OCI-LY7 (cell line): ENCODE data around the gene ZNF652. TPM values are rescaled to one million over a fixed set of nuclear protein-coding genes. Genes with fewer than 3 reads are reported as not detected.

ENCODE experiments used
- BruUV-seq: library from RNA; stranded (reverse); fragments of 400-500 nt; replicated peaks from 2 replicates; lab custom pipeline; 2021; lab: Mats Ljungman, UMichigan
- CTCF ChIA-PET: fragments of 300-600 bp; sonication (Branson Sonifier 250); formaldehyde crosslinking; loops from one replicate; lab custom pipeline; 2022; ENCODE audit warnings: antibody characterized with exemption; ENCODE audit not compliant: unreplicated experiment; lab: Charles Lee
- POLR2A ChIA-PET: fragments of 300-600 bp; sonication (Branson Sonifier 250); formaldehyde crosslinking; loops from one replicate; lab custom pipeline; 2022; ENCODE audit warnings: antibody characterized with exemption; lab: Charles Lee
- DNase-seq: peaks from one replicate; pipeline ENCODE4 v3.0.0-alpha.2; 2015; ENCODE audit warnings: low spot score
- H2AFZ ChIP-seq: fragments of 200-600 bp; sonication (generic), shearing (Covaris generic); 2 replicates; pipeline ENCODE4 v1.6.1; 2014; ENCODE audit warnings: mild to moderate bottlenecking, antibody characterized with exemption, low read length, moderate library complexity
- H3K27ac ChIP-seq: fragments of 200-600 bp; sonication (generic); 2 replicates; pipeline ENCODE4 v1.5.1; 2014; ENCODE audit warnings: mixed run types, low read depth, mild to moderate bottlenecking, moderate library complexity, low read length, inconsistent platforms; ENCODE audit not compliant: poor library complexity, severe bottlenecking
- H3K36me3 ChIP-seq: fragments of 200-600 bp; sonication (generic); 2 replicates; pipeline ENCODE4 v1.6.1; 2014; ENCODE audit warnings: mild to moderate bottlenecking, antibody characterized with exemption, low read length, moderate library complexity, mixed read lengths; ENCODE audit not compliant: insufficient read depth
- H3K4me1 ChIP-seq: fragments of 200-600 bp; sonication (generic); 2 replicates; pipeline ENCODE4 v1.5.1; 2014; ENCODE audit warnings: mild to moderate bottlenecking, low read length; ENCODE audit not compliant: insufficient read depth, poor library complexity, severe bottlenecking
- H3K4me2 ChIP-seq: fragments of 200-600 bp; sonication (generic); 2 replicates; pipeline ENCODE4 v1.6.1; 2014; ENCODE audit warnings: mild to moderate bottlenecking, low read length
- H3K4me3 ChIP-seq: fragments of 200-600 bp; sonication (generic); 2 replicates; pipeline ENCODE4 v1.5.1; 2014; ENCODE audit warnings: mild to moderate bottlenecking, low read depth, low read length; ENCODE audit not compliant: poor library complexity, severe bottlenecking
- H3K79me2 ChIP-seq: fragments of 200-600 bp; sonication (generic); 2 replicates; pipeline ENCODE4 v1.6.1; 2016; ENCODE audit warnings: low read depth, mild to moderate bottlenecking, low read length, moderate library complexity, mixed read lengths; ENCODE audit not compliant: insufficient read depth
- H3K9me2 ChIP-seq: fragments of 200-600 bp; sonication (generic); 2 replicates; pipeline ENCODE4 v1.6.1; 2016; ENCODE audit warnings: mild to moderate bottlenecking, low read length, mixed read lengths; ENCODE audit not compliant: insufficient read depth
- H3K9me3 ChIP-seq: fragments of 200-600 bp; sonication (generic); 2 replicates; pipeline ENCODE4 v1.6.1; 2014; ENCODE audit warnings: mild to moderate bottlenecking, mixed run types, low read length, mixed read lengths
- H4K20me1 ChIP-seq: fragments of 200-600 bp; sonication (generic); 2 replicates; pipeline ENCODE4 v1.6.1; 2014; ENCODE audit warnings: mild to moderate bottlenecking, antibody characterized with exemption, low read length, moderate library complexity, mixed read lengths; ENCODE audit not compliant: insufficient read depth
- CTCF ChIP-seq: fragments of 200-600 bp; sonication (generic); conservative IDR thresholded peaks from 2 replicates; pipeline ENCODE4 v1.5.1; 2014; ENCODE audit warnings: mild to moderate bottlenecking, antibody characterized with exemption, low read length, moderate library complexity, mixed read lengths
- EZH2phosphoT487 ChIP-seq: fragments of 200-600 bp; sonication (generic); IDR thresholded peaks from 2 replicates; pipeline ENCODE4 v1.6.1; 2018; ENCODE audit warnings: low read depth, borderline replicate concordance, mild to moderate bottlenecking, mixed run types, antibody characterized with exemption, low read length, moderate library complexity, mixed read lengths
- intact Hi-C: fragments of 100-400 bp; cut with micrococcal nuclease; formaldehyde crosslinking; loops from one replicate; pipeline ENCODE4 v1.10.0; 2022; ENCODE audit not compliant: unreplicated experiment
- total RNA-seq, 2 experiments: library from RNA; depleted of rRNA in 1 of 2; stranded (reverse); fragments of >200 nt in 1 of 2; shearing (Covaris generic) in 1 of 2; gene quantifications; 2 replicates each; pipeline ENCODE4 v1.2.3, GENCODE V29; 2014 to 2022

Gene ZNF652
- total RNA-seq, 2 experiments from 2014 or later: 36.8 to 69.7 TPM

- ChIA-PET CTCF (interaction anchor here (0.9 kb wide), 1 partner anchor 17 kb away, joined by 3 read pairs; no protein-coding TSS in a partner anchor), POLR2A (interaction anchor here (0.7 to 2.3 kb wide), 4 partner anchors 20 to 361 kb away, joined by 3 to 11 read pairs (median 6); no protein-coding TSS in a partner anchor)
- Histone ChIP-seq H3K27ac (peak overlapping the region; percentile 71), H3K4me3 (peak overlapping the region; percentile 89), H3K79me2 (peaks cover 86% of the 10 kb centered on the region), H3K4me2 (peak overlapping the region; percentile 99), H3K9me3 (no peaks in the 10 kb centered on the region), H4K20me1 (peaks cover 33% of the 10 kb centered on the region), H2AFZ (no peak overlapping the region), H3K4me1 (peaks cover 36% of the 10 kb centered on the region), H3K9me2 (no peaks in the 10 kb centered on the region), H3K36me3 (no peaks in the 10 kb centered on the region; the same call in 1 of the 2 replicates)
- no peak for DNase-seq
- TF ChIP-seq EZH2phosphoT487 (no peak), CTCF (no peak)
- intact Hi-C loops: no loop called here
- BruUV-seq: no TSS peak
Measured at GRCh38 chr17:49357516-49357915, 4.5 kb downstream of the ZNF652 start.

GRCh38 chr17:49356320-49356719 lies 5.7 kb downstream of the ZNF652 start:
- peaks cover 36% of the 10 kb centered on the region for H4K20me1 ChIP-seq
- no TSS peak for BruUV-seq
- H3K27ac ChIP-seq: no peak overlapping the region
- peaks cover 35% of the 10 kb centered on the region for H3K4me1 ChIP-seq
- H3K4me3 ChIP-seq: no peak overlapping the region
- no peak for DNase-seq
- ChIA-PET POLR2A (no interaction called here), CTCF (no interaction called here)
- H3K9me2 ChIP-seq: no peaks in the 10 kb centered on the region
- peak overlapping the region; percentile 4; the same call in 1 of the 2 replicates for H3K4me2 ChIP-seq
- no peaks in the 10 kb centered on the region for H3K9me3 ChIP-seq
- intact Hi-C loops: no loop called here
- peaks cover 98% of the 10 kb centered on the region for H3K79me2 ChIP-seq
- no peaks in the 10 kb centered on the region; the same call in 1 of the 2 replicates for H3K36me3 ChIP-seq
- no peak for TF ChIP-seq EZH2phosphoT487
- TF ChIP-seq CTCF: no peak
- no peak overlapping the region for H2AFZ ChIP-seq

- CTCF ChIA-PET: no interaction called here
- Histone ChIP-seq H3K79me2 (peaks cover 85% of the 10 kb centered on the region), H3K36me3 (peaks cover 13% of the 10 kb centered on the region), H2AFZ (no peak overlapping the region), H4K20me1 (peaks cover 16% of the 10 kb centered on the region), H3K27ac (no peak overlapping the region), H3K9me3 (no peaks in the 10 kb centered on the region), H3K4me3 (no peak overlapping the region), H3K4me1 (peaks cover 22% of the 10 kb centered on the region), H3K4me2 (no peak overlapping the region), H3K9me2 (no peaks in the 10 kb centered on the region)
- no TSS peak for BruUV-seq
- intact Hi-C loops: no loop called here
- POLR2A ChIA-PET: interaction anchor here (0.6 to 1.3 kb wide), 4 partner anchors 9 to 17 kb away, joined by 3 to 5 read pairs (median 4); no protein-coding TSS in a partner anchor
- DNase-seq: no peak
- TF ChIP-seq CTCF (no peak), EZH2phosphoT487 (no peak)
Measured at GRCh38 chr17:49353607-49354006, 8.4 kb downstream of the ZNF652 start.
